Measurements from ENCODE around the gene ZFHX3.
A peak's percentile ranks its signal among the peaks of the same experiment; 100 is the strongest.

Gene ZFHX3

GRCh38 chr16:72884037-72884436 lies 163.9 kb downstream of the ZFHX3 start:
- Histone ChIP-seq H3K4me1 (peaks cover 0 to 66% (median 7%) of the 10 kb centered on the region in 4 donors), H3K27me3 (no peaks in the 10 kb centered on the region), H3K36me3 (peaks cover 31 to 48% (median 41%) of the 10 kb centered on the region in 3 donors), H3K9me3 (no peaks in the 10 kb centered on the region), H3K27ac (no peak overlapping the region), H3K4me3 (no peak overlapping the region)
- DNase-seq, result peak in 1 of 2 donors; percentile 3
- TF ChIP-seq CTCF (IDR thresholded peaks at IDR 0.05), result no peak
- intact Hi-C loops (cut with DNase I; ENCODE audit: low total_unique reads), result no loop called here

- Histone ChIP-seq H3K27ac (peak overlapping the region in 1 of 2 donors; percentile 63), H3K4me1 (peaks cover 0 to 95% (median 42%) of the 10 kb centered on the region in 4 donors), H3K36me3 (peaks cover 0 to 6% (median 0%) of the 10 kb centered on the region in 3 donors), H3K27me3 (no peaks in the 10 kb centered on the region), H3K4me3 (no peak overlapping the region), H3K9me3 (no peaks in the 10 kb centered on the region)
- DNase-seq, result peak in 1 of 2 donors; percentile 59
- TF ChIP-seq CTCF (IDR thresholded peaks at IDR 0.05), result no peak
- intact Hi-C loops (cut with DNase I; ENCODE audit: low total_unique reads), result no loop called here
These were observed 168.1 kb downstream of the ZFHX3 start for GRCh38 chr16:72879846-72880245.

GRCh38 chr16:72878301-72879269 lies 169.3 kb downstream of the ZFHX3 start:
- H3K9me3 ChIP-seq, result no peaks in the 10 kb centered on the region
- H3K27ac ChIP-seq, result peak overlapping the region; percentile 61 to 63
- intact Hi-C loops (cut with DNase I; ENCODE audit: low total_unique reads), result no loop called here
- H3K27me3 ChIP-seq, result no peaks in the 10 kb centered on the region
- DNase-seq, result peak in 1 of 2 donors; percentile 65
- H3K4me1 ChIP-seq, result peaks cover 0 to 90% (median 47%) of the 10 kb centered on the region in 4 donors
- no peak overlapping the region for H3K4me3 ChIP-seq
- H3K36me3 ChIP-seq, result no peaks in the 10 kb centered on the region
- no peak for TF ChIP-seq CTCF (IDR thresholded peaks at IDR 0.05)

- no peaks in the 10 kb centered on the region for H3K27me3 ChIP-seq
- H3K9me3 ChIP-seq, result no peaks in the 10 kb centered on the region
- intact Hi-C loops (cut with DNase I; ENCODE audit: low total_unique reads), result no loop called here
- no peak overlapping the region for H3K4me3 ChIP-seq
- peak overlapping the region; percentile 61 to 63 for H3K27ac ChIP-seq
- DNase-seq, result peak in 1 of 2 donors; percentile 64
- peaks cover 0 to 79% (median 47%) of the 10 kb centered on the region in 4 donors for H3K4me1 ChIP-seq
- no peaks in the 10 kb centered on the region for H3K36me3 ChIP-seq
- no peak for TF ChIP-seq CTCF (IDR thresholded peaks at IDR 0.05)
These were observed 170.4 kb downstream of the ZFHX3 start for GRCh38 chr16:72877374-72878028.

GRCh38 chr16:72876981-72877373 lies 171.0 kb downstream of the ZFHX3 start:
- Histone ChIP-seq H3K27me3 (no peaks in the 10 kb centered on the region), H3K36me3 (no peaks in the 10 kb centered on the region), H3K4me3 (no peak overlapping the region), H3K9me3 (no peaks in the 10 kb centered on the region), H3K27ac (peak overlapping the region; percentile 61 to 63), H3K4me1 (peaks cover 0 to 74% (median 44%) of the 10 kb centered on the region in 4 donors)
- TF ChIP-seq CTCF (IDR thresholded peaks at IDR 0.05), result no peak
- intact Hi-C loops (cut with DNase I; ENCODE audit: low total_unique reads), result no loop called here
- DNase-seq, result peak in 1 of 2 donors; percentile 52
